Transverse colon (tissue), 4 donors: Measurements from ENCODE around the gene MTHFD2L. TPM values are rescaled to one million over a fixed set of nuclear protein-coding genes. Genes with fewer than 3 reads are reported as not detected.

ENCODE experiments used
- DNase-seq: peaks from one replicate; pipeline ENCODE4 v3.0.0-alpha.2; 2019
- H3K27ac ChIP-seq, 4 donors: fragments of 200-600 bp; sonication (generic); 2 replicates each; pipeline ENCODE4 v1.5.1; 2016 to 2018; ENCODE audit warnings: inconsistent platforms in 4 of 4
- H3K27me3 ChIP-seq: fragments of 200-600 bp; sonication (generic); 2 replicates; pipeline ENCODE4 v1.5.1; 2017; ENCODE audit warnings: inconsistent platforms
- H3K36me3 ChIP-seq, 4 donors: fragments of 200-600 bp; sonication (generic); 2 replicates each; pipeline ENCODE4 v1.5.1; 2017 to 2019; ENCODE audit warnings: inconsistent platforms in 4 of 4
- H3K4me1 ChIP-seq, 4 donors: fragments of 200-600 bp; sonication (generic); 2 replicates each; pipeline ENCODE4 v1.5.1; 2017 to 2020; ENCODE audit warnings: inconsistent platforms in 4 of 4
- H3K4me3 ChIP-seq, 4 donors: fragments of 200-600 bp; sonication (generic); 1 replicate in 1 of 4; 2 replicates in 3 of 4; pipeline versions ENCODE4 v1.5.1 to v1.6.1; 2017 to 2019; ENCODE audit warnings: inconsistent platforms in 4 of 4
- H3K9me3 ChIP-seq, 2 donors: fragments of 200-600 bp; sonication (generic); 2 replicates each; pipeline ENCODE4 v1.5.1; 2017 to 2019; ENCODE audit warnings: inconsistent platforms in 2 of 2
- CTCF ChIP-seq, 5 experiments: fragments of 200-600 bp in 3 of 5; fragments of 450-650 bp in 2 of 5; sonication (generic) in 3 of 5; IDR thresholded peaks; 1 replicate in 2 of 5; 2 replicates in 3 of 5; pipeline ENCODE4 v1.5.1; 2016 to 2017; ENCODE audit warnings: antibody characterized with exemption in 5 of 5, inconsistent platforms in 3 of 5, mild to moderate bottlenecking in 2 of 5, moderate library complexity in 1 of 5
- EP300 ChIP-seq: sonication (generic); formaldehyde crosslinking; IDR thresholded peaks from one replicate; pipeline ENCODE4 v1.6.1; 2017; ENCODE audit warnings: antibody characterized with exemption, low read depth
- POLR2A ChIP-seq: fragments of 450-650 bp; IDR thresholded peaks from one replicate; pipeline ENCODE4 v1.6.1; 2016; ENCODE audit warnings: antibody characterized with exemption, mild to moderate bottlenecking, moderate library complexity
- POLR2AphosphoS5 ChIP-seq, 3 donors: sonication (generic); formaldehyde crosslinking; IDR thresholded peaks; one replicate each; pipeline ENCODE4 v1.6.1; 2016; ENCODE audit warnings: antibody characterized with exemption in 3 of 3
- WGBS, 2 donors: methylation state at CpG; one replicate each; pipeline ENCODE4 v1.1.5; 2018; ENCODE audit warnings: low coverage in 1 of 2; 5-methylcytosine and 5-hydroxymethylcytosine counted together
- in situ Hi-C, 4 donors: fragments of 200-750 bp; cut with MboI; loops; one replicate each; pipeline versions ENCODE4 v1.15.0 to v1.15.1; 2017; ENCODE audit warnings: low sequenced_read_pairs in 3 of 4, low pct_ligation_motif_present in 1 of 4, low pct_unique_long_range_greater_than_20kb in 1 of 4
- intact Hi-C: fragments of 100-400 bp; cut with DNase I; formaldehyde crosslinking; loops from one replicate; pipeline ENCODE4 v1.15.1; 2023; ENCODE audit warnings: low total_unique reads
- total RNA-seq, 4 donors: library from RNA; depleted of rRNA; stranded (reverse); fragments of >200 nt; gene quantifications; one replicate each; pipeline ENCODE4 v1.1.0, GENCODE V29; 2016

MTHFD2L gene
- total RNA-seq, 4 donors from 2014 or later: 7.6 to 18.1 (median 12.7) TPM

GRCh38 chr4:74244049-74244448 is 86.1 kb downstream of the MTHFD2L start:
- no peak overlapping the region for H3K27ac ChIP-seq
- H3K27me3 ChIP-seq: no peaks in the 10 kb centered on the region
- H3K4me1 ChIP-seq: no peaks in the 10 kb centered on the region
- H3K36me3 ChIP-seq: no peaks in the 10 kb centered on the region
- in situ Hi-C loops (no loop called here), intact Hi-C loops (no loop called here)
- H3K9me3 ChIP-seq: no peaks in the 10 kb centered on the region
- TF ChIP-seq POLR2AphosphoS5 (IDR thresholded peaks at IDR 0.05) (no peak), EP300 (no peak), POLR2A (no peak), CTCF (IDR thresholded peaks at IDR 0.05) (no peak)
- DNase-seq: no peak
- no peak overlapping the region for H3K4me3 ChIP-seq

- TF ChIP-seq POLR2AphosphoS5 (IDR thresholded peaks at IDR 0.05) (no peak), EP300 (no peak), CTCF (IDR thresholded peaks at IDR 0.05) (no peak), POLR2A (no peak)
- Histone ChIP-seq H3K4me1 (no peaks in the 10 kb centered on the region), H3K4me3 (no peak overlapping the region), H3K36me3 (no peaks in the 10 kb centered on the region), H3K27ac (no peak overlapping the region), H3K9me3 (peaks cover 12 to 18% of the 10 kb centered on the region in 2 donors), H3K27me3 (no peaks in the 10 kb centered on the region)
- in situ Hi-C loops (no loop called here), intact Hi-C loops (no loop called here)
- no peak for DNase-seq
These were observed 95.0 kb downstream of the MTHFD2L start for GRCh38 chr4:74252933-74253332.

GRCh38 chr4:74254386-74254785 is 96.5 kb downstream of the MTHFD2L start:
- Histone ChIP-seq H3K9me3 (peaks cover 12 to 18% of the 10 kb centered on the region in 2 donors), H3K4me3 (no peak overlapping the region), H3K4me1 (no peaks in the 10 kb centered on the region), H3K36me3 (no peaks in the 10 kb centered on the region), H3K27ac (no peak overlapping the region), H3K27me3 (no peaks in the 10 kb centered on the region)
- in situ Hi-C loops (no loop called here), intact Hi-C loops (no loop called here)
- DNase-seq: no peak
- TF ChIP-seq POLR2A (no peak), POLR2AphosphoS5 (IDR thresholded peaks at IDR 0.05) (no peak), EP300 (no peak), CTCF (IDR thresholded peaks at IDR 0.05) (no peak)
- 97 to 100% methylated on average over 1 of the region's 1 CpG for WGBS, 2 donors

GRCh38 chr4:74255096-74255495 is 97.2 kb downstream of the MTHFD2L start:
- H3K27ac ChIP-seq: no peak overlapping the region
- 83% methylated on average over 1 of the region's 1 CpG; no CpG with 5 or more reads in 1 of the 2 donors for WGBS, 2 donors
- TF ChIP-seq POLR2AphosphoS5 (IDR thresholded peaks at IDR 0.05) (no peak), POLR2A (no peak), EP300 (no peak), CTCF (IDR thresholded peaks at IDR 0.05) (no peak)
- no peak overlapping the region for H3K4me3 ChIP-seq
- no peak for DNase-seq
- H3K9me3 ChIP-seq: peaks cover 12 to 18% of the 10 kb centered on the region in 2 donors
- H3K36me3 ChIP-seq: no peaks in the 10 kb centered on the region
- intact Hi-C loops: no loop called here
- H3K4me1 ChIP-seq: no peaks in the 10 kb centered on the region
- H3K27me3 ChIP-seq: no peaks in the 10 kb centered on the region
- in situ Hi-C loops: no loop called here
